HCT116 (cell line): ENCODE data around the gene ALAS1. TPM values are rescaled to one million over a fixed set of nuclear protein-coding genes. Genes with fewer than 3 reads are reported as not detected.

Experiments used
- ATAC-seq: fragments of 200-7000 bp; cut with Tn5 transposase; 2 replicates; pipeline ENCODE4 v1.9.1; 2020; ENCODE audit warnings: mild to moderate bottlenecking, moderate library complexity
- BruUV-seq: library from RNA; stranded (reverse); fragments of 400-500 nt; replicated peaks from 2 replicates; lab custom pipeline; 2021; lab: Mats Ljungman, UMichigan
- CTCF ChIA-PET: fragments of 300-600 bp; sonication (Branson Sonifier 250); formaldehyde crosslinking; loops from one replicate; lab custom pipeline; 2021; ENCODE audit warnings: antibody characterized with exemption; lab: Charles Lee
- POLR2A ChIA-PET: fragments of 300-600, 350-600 bp; sonication (Branson Sonifier 250); formaldehyde crosslinking; loops from one replicate; lab custom pipeline; 2021; ENCODE audit warnings: antibody characterized with exemption; lab: Charles Lee
- RAD21 ChIA-PET, 2 experiments: fragments of 300-600 bp; sonication (Branson Sonifier 250); formaldehyde crosslinking; loops; one replicate each; lab custom pipeline; 2023; ENCODE audit warnings: low total read pairs in 2 of 2; ENCODE audit not compliant: uncharacterized antibody in 2 of 2, unreplicated experiment in 2 of 2, low non-redundant PET in 1 of 2; lab: Charles Lee
- DNase-seq: peaks from one replicate; pipeline ENCODE4 v3.0.0-alpha.2; 2010; ENCODE audit warnings: low read depth, low spot score
- H2AFZ ChIP-seq: fragments of 200-600 bp; shearing (Covaris generic), sonication (generic); 2 replicates; pipeline ENCODE4 v1.6.1; 2017; ENCODE audit warnings: low read depth, mixed run types, mixed read lengths, antibody characterized with exemption, low read length; ENCODE audit not compliant: poor library complexity, severe bottlenecking
- H3K27ac ChIP-seq: 2 replicates; pipeline ENCODE4 v1.5.1; 2012; ENCODE audit warnings: low read depth, low read length
- H3K27me3 ChIP-seq: fragments of 200-600 bp; sonication (generic); 2 replicates; pipeline ENCODE4 v1.6.1; 2016; ENCODE audit warnings: mixed run types, low read length, mixed read lengths; ENCODE audit not compliant: insufficient read depth
- H3K36me3 ChIP-seq, 2 experiments: fragments of 200-500 bp in 1 of 2; fragments of 200-600 bp in 1 of 2; sonication (Bioruptor generic) in 1 of 2; sonication (generic) in 1 of 2; 2 replicates each; pipeline versions ENCODE4 v1.5.1 to v1.6.1; 2014 to 2016; ENCODE audit warnings: low read length in 2 of 2, inconsistent platforms in 1 of 2, mixed read lengths in 1 of 2, mixed run types in 1 of 2; ENCODE audit not compliant: insufficient read depth in 2 of 2, control insufficient read depth in 1 of 2
- H3K4me1 ChIP-seq, 2 experiments: fragments of 200-600 bp in 1 of 2; sonication (generic) in 1 of 2; 2 replicates each; pipeline versions ENCODE4 v1.5.1 to v1.6.1; 2012 to 2017; ENCODE audit warnings: low read length in 2 of 2, inconsistent platforms in 1 of 2, mild to moderate bottlenecking in 1 of 2, mixed read lengths in 1 of 2, mixed run types in 1 of 2, moderate library complexity in 1 of 2; ENCODE audit not compliant: insufficient read depth in 2 of 2, control insufficient read depth in 1 of 2
- H3K4me2 ChIP-seq: fragments of 200-600 bp; sonication (generic); 2 replicates; pipeline ENCODE4 v1.6.1; 2017; ENCODE audit warnings: mixed run types, low read length, mixed read lengths
- H3K4me3 ChIP-seq, 2 experiments: fragments of 200-600 bp in 1 of 2; sonication (generic) in 1 of 2; replicated peaks in 1 of 2; 2 replicates each; pipeline ENCODE4 v1.5.1; 2011 to 2016; ENCODE audit warnings: low read length in 2 of 2, control low read depth in 1 of 2, low read depth in 1 of 2, mild to moderate bottlenecking in 1 of 2, mixed read lengths in 1 of 2, mixed run types in 1 of 2
- H3K79me2 ChIP-seq: fragments of 200-600 bp; sonication (generic); 2 replicates; pipeline ENCODE4 v1.6.1; 2017; ENCODE audit warnings: mild to moderate bottlenecking, mixed run types, low read length, moderate library complexity, mixed read lengths; ENCODE audit not compliant: insufficient read depth
- H3K9ac ChIP-seq: fragments of 200-600 bp; sonication (generic); 2 replicates; pipeline ENCODE4 v1.6.1; 2016; ENCODE audit warnings: low read length, mixed read lengths
- H3K9me2 ChIP-seq: fragments of 200-600 bp; sonication (generic), shearing (Covaris generic); 2 replicates; pipeline ENCODE4 v1.6.1; 2017; ENCODE audit warnings: mixed run types, mild to moderate bottlenecking, moderate library complexity; ENCODE audit not compliant: insufficient read depth
- H3K9me3 ChIP-seq, 2 experiments: fragments of 200-500 bp in 1 of 2; fragments of 200-600 bp in 1 of 2; sonication (Bioruptor generic) in 1 of 2; sonication (generic) in 1 of 2; 2 replicates each; pipeline ENCODE4 v1.6.1; 2014 to 2017; ENCODE audit warnings: low read length in 2 of 2, mixed read lengths in 2 of 2, inconsistent platforms in 1 of 2, low read depth in 1 of 2, mild to moderate bottlenecking in 1 of 2, mixed run types in 1 of 2, moderate library complexity in 1 of 2; ENCODE audit not compliant: control insufficient read depth in 1 of 2, insufficient read depth in 1 of 2
- H4K20me1 ChIP-seq: fragments of 200-600 bp; sonication (generic), shearing (Covaris generic); 2 replicates; pipeline ENCODE4 v1.6.1; 2017; ENCODE audit warnings: mixed run types, mild to moderate bottlenecking, moderate library complexity; ENCODE audit not compliant: insufficient read depth
- ATF3 ChIP-seq: IDR thresholded peaks from 2 replicates; pipeline ENCODE4 v1.6.1; 2012
- CBX3 ChIP-seq: IDR thresholded peaks from 2 replicates; pipeline ENCODE4 v1.6.1; 2012; ENCODE audit warnings: low read depth
- CTCF ChIP-seq, 3 experiments: fragments of 200-600 bp in 1 of 3; sonication (generic) in 1 of 3; IDR thresholded peaks in 2 of 3; conservative IDR thresholded peaks in 1 of 3; 2 replicates each; pipeline ENCODE4 v1.5.1; 2012 to 2017; ENCODE audit warnings: low read depth in 2 of 3, low read length in 2 of 3, antibody characterized with exemption in 1 of 3, borderline replicate concordance in 1 of 3, control low read depth in 1 of 3, mild to moderate bottlenecking in 1 of 3, mixed read lengths in 1 of 3, mixed run types in 1 of 3, moderate library complexity in 1 of 3; ENCODE audit not compliant: insufficient read depth in 1 of 3
- EGR1 ChIP-seq: IDR thresholded peaks from 2 replicates; pipeline ENCODE4 v1.6.1; 2012; ENCODE audit warnings: low read depth
- ELF1 ChIP-seq: IDR thresholded peaks from 2 replicates; pipeline ENCODE4 v1.6.1; 2012; ENCODE audit warnings: low read depth, borderline replicate concordance
- EZH2phosphoT487 ChIP-seq: fragments of 200-600 bp; IDR thresholded peaks from 2 replicates; pipeline ENCODE4 v1.6.1; 2018; ENCODE audit warnings: antibody characterized with exemption, borderline replicate concordance
- JUND ChIP-seq: IDR thresholded peaks from 2 replicates; pipeline ENCODE4 v1.6.1; 2012
- POLR2AphosphoS5 ChIP-seq: IDR thresholded peaks from 2 replicates; pipeline ENCODE4 v1.6.1; 2011; ENCODE audit warnings: mild to moderate bottlenecking, low read depth, low read length, moderate library complexity
- SP1 ChIP-seq: IDR thresholded peaks from 2 replicates; pipeline ENCODE4 v1.6.1; 2012; ENCODE audit warnings: low read depth
- SRF ChIP-seq: IDR thresholded peaks from 2 replicates; pipeline ENCODE4 v1.6.1; 2012; ENCODE audit warnings: low read depth
- intact Hi-C: fragments of 100-400 bp; cut with micrococcal nuclease; formaldehyde crosslinking; loops from 2 replicates; pipeline ENCODE4 v1.10.0; 2022
- total RNA-seq: library from RNA; stranded (reverse); gene quantifications from one replicate; pipeline ENCODE4 v1.2.1, GENCODE V29; 2021; ENCODE audit not compliant: unreplicated experiment

ALAS1 gene
- total RNA-seq, 1 experiment from 2014 or later, result 74.0 TPM

GRCh38 chr3:52154135-52155094 is 43.5 kb upstream of the ALAS1 start, which contains the start of gene POC1A (continued):
- peak; percentile 96 for TF ChIP-seq SP1
- TF ChIP-seq JUND, result no peak
- TF ChIP-seq CTCF (IDR thresholded peaks at IDR 0.05 in 2 of 3, conservative IDR thresholded peaks at IDR 0.05 in 1 of 3; ENCODE audit: borderline replicate concordance in 1 of 3, insufficient read depth in 1 of 3, low read depth in 2 of 3, low read length in 2 of 3), result no peak

GRCh38 chr3:52155912-52156311 is 42.0 kb upstream of the ALAS1 start:
- TF ChIP-seq ATF3, result no peak
- no peak for TF ChIP-seq EGR1
- TF ChIP-seq SRF, result no peak
- TF ChIP-seq SP1, result no peak
- no peak for TF ChIP-seq POLR2AphosphoS5
- TF ChIP-seq CBX3, result no peak
- TF ChIP-seq EZH2phosphoT487, result no peak
- no peak for TF ChIP-seq ELF1
- no peak overlapping the region for H3K9ac ChIP-seq
- BruUV-seq, result no TSS peak
- no peaks in the 10 kb centered on the region for H3K27me3 ChIP-seq
- H3K27ac ChIP-seq, result peak overlapping the region; percentile 62; the same call in 1 of the 2 replicates
- CTCF ChIA-PET, result interaction anchor here (1.9 kb wide), 1 partner anchor 182 kb away, joined by 6 read pairs; the partner anchor contains the start of gene ABHD14B
- peak overlapping the region; percentile 32 for H2AFZ ChIP-seq
- RAD21 ChIA-PET, result no interaction called here
- intact Hi-C loops, result loop anchor here (2.0 kb wide), 1 partner anchor 43 kb away; the partner anchor contains the start of gene ALAS1
- H3K79me2 ChIP-seq, result peaks cover 26% of the 10 kb centered on the region
- no peak overlapping the region for H3K4me3 ChIP-seq
- H3K4me2 ChIP-seq, result peak overlapping the region; percentile 96
- H3K4me1 ChIP-seq, result peaks cover 8 to 30% of the 10 kb centered on the region in 2 experiments
- H3K36me3 ChIP-seq, result no peaks in the 10 kb centered on the region
- no peaks in the 10 kb centered on the region for H3K9me2 ChIP-seq
- POLR2A ChIA-PET, result interaction anchor here (1.1 to 1.9 kb wide), 2 partner anchors 49 to 160 kb away, joined by 3 to 14 read pairs; partner anchors contain the start of gene RPL29
- no peaks in the 10 kb centered on the region for H3K9me3 ChIP-seq
- DNase-seq (no peak), ATAC-seq (no peak)
- no peaks in the 10 kb centered on the region; the same call in 1 of the 2 replicates for H4K20me1 ChIP-seq
